ENCODE measurements around the gene TRIM21.
"Not testable (repeated sequence)": the region's sequence is repeated elsewhere in the genome, so short reads cannot be mapped to it uniquely, and the experiment has no call there.

The TRIM21 gene

GRCh38 chr11:4393209-4393857 is at the start of gene TRIM21:
TRIM21 (minus strand) TSS chr11:4393702; CDS start chr11:4390409, 3,293 bp downstream.
- peak; percentile 60 for DNase-seq (ENCODE audit: low read depth)

GRCh38 chr11:4441515-4441914 is 48.0 kb upstream of the TRIM21 start:
- no peak for DNase-seq (ENCODE audit: low read depth)

- no peak for DNase-seq (ENCODE audit: low read depth)
These were observed 42.9 kb upstream of the TRIM21 start for GRCh38 chr11:4436411-4436810.

- no peak for DNase-seq (ENCODE audit: low read depth)
These were observed 40.4 kb upstream of the TRIM21 start for GRCh38 chr11:4433856-4434255.

GRCh38 chr11:4430051-4430450 is 36.5 kb upstream of the TRIM21 start:
- no peak for DNase-seq (ENCODE audit: low read depth)

- DNase-seq (ENCODE audit: low read depth), result no peak
These were observed 24.9 kb upstream of the TRIM21 start for GRCh38 chr11:4418403-4418802.

GRCh38 chr11:4416816-4417215 is 23.3 kb upstream of the TRIM21 start:
- DNase-seq (ENCODE audit: low read depth), result no peak

- DNase-seq (ENCODE audit: low read depth), result no peak
These were observed 22.8 kb upstream of the TRIM21 start for GRCh38 chr11:4416306-4416705.

GRCh38 chr11:4406206-4406605 is 12.7 kb upstream of the TRIM21 start:
- DNase-seq (ENCODE audit: low read depth), result not testable (repeated sequence)

GRCh38 chr11:4393858-4394223 is 339 bp upstream of the TRIM21 start:
- no peak for DNase-seq (ENCODE audit: low read depth)

GRCh38 chr11:4388221-4388620 is 5.3 kb downstream of the TRIM21 start:
- DNase-seq (ENCODE audit: low read depth), result no peak

- no peak for DNase-seq (ENCODE audit: low read depth)
These were observed 7.3 kb downstream of the TRIM21 start for GRCh38 chr11:4385978-4386740.

GRCh38 chr11:4381901-4382300 is 11.6 kb downstream of the TRIM21 start:
- no peak for DNase-seq (ENCODE audit: low read depth)

- no peak for DNase-seq (ENCODE audit: low read depth)
These were observed 17.9 kb downstream of the TRIM21 start for GRCh38 chr11:4375431-4376140.

- no peak for DNase-seq (ENCODE audit: low read depth)
These were observed 23.3 kb downstream of the TRIM21 start for GRCh38 chr11:4370166-4370565.

- DNase-seq (ENCODE audit: low read depth), result no peak
These were observed 25.2 kb downstream of the TRIM21 start, which contains the start of gene OR52B4 for GRCh38 chr11:4368286-4368685. OR52B4 (minus strand) TSS chr11:4368386; CDS start chr11:4368295, 91 bp downstream.

- not testable (repeated sequence) for DNase-seq (ENCODE audit: low read depth)
These were observed 45.4 kb downstream of the TRIM21 start for GRCh38 chr11:4348142-4348541.

- DNase-seq (ENCODE audit: low read depth), result not testable (repeated sequence)
These were observed 48.1 kb downstream of the TRIM21 start for GRCh38 chr11:4345366-4345765.
